ENCODE results near the gene LCK. TPM values are rescaled to one million over a fixed set of nuclear protein-coding genes. Genes with fewer than 3 reads are reported as not detected.

Gene LCK
- polyA plus RNA-seq, 1 donor from 2014 or later, result not detected

DNA sequence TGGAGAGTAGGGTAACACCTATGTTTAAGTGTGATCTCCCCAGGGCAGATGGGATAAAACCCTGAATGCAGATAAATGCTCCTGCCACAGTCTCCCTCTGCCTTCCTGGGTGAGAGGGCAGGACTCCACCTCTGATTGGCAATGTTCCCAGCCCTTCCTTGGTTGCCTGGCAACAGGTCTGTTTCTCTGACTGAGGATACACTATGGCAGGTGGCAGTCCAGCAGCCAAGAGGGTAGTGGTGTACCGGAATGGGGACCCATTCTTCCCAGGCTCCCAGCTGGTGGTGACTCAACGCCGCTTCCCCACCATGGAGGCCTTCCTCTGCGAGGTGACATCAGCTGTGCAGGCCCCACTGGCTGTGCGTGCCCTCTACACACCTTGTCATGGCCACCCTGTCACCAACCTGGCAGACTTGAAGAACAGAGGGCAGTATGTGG, 42.2 kb upstream of the LCK start, which contains the start of gene DCDC2B:
Gene DCDC2B, plus strand, starts transcription at position 199 of the 438 bp plus-strand sequence. Its CDS starts 5 bp downstream, at position 204.
- no peaks in the 10 kb centered on the region for H4K20me1 ChIP-seq (ENCODE audit: insufficient read depth)
- H3K9me3 ChIP-seq (ENCODE audit: low read length), result no peaks in the 10 kb centered on the region
- H3K9ac ChIP-seq (ENCODE audit: low read length), result no peak within 1 kb of the TSS
- no peak within 1 kb of the TSS for H3K27ac ChIP-seq (ENCODE audit: low read length)
- TF ChIP-seq MXI1 (conservative IDR thresholded peaks at IDR 0.05; ENCODE audit: poor library complexity, severe bottlenecking), result no peak
- TF ChIP-seq, protein P1, sequence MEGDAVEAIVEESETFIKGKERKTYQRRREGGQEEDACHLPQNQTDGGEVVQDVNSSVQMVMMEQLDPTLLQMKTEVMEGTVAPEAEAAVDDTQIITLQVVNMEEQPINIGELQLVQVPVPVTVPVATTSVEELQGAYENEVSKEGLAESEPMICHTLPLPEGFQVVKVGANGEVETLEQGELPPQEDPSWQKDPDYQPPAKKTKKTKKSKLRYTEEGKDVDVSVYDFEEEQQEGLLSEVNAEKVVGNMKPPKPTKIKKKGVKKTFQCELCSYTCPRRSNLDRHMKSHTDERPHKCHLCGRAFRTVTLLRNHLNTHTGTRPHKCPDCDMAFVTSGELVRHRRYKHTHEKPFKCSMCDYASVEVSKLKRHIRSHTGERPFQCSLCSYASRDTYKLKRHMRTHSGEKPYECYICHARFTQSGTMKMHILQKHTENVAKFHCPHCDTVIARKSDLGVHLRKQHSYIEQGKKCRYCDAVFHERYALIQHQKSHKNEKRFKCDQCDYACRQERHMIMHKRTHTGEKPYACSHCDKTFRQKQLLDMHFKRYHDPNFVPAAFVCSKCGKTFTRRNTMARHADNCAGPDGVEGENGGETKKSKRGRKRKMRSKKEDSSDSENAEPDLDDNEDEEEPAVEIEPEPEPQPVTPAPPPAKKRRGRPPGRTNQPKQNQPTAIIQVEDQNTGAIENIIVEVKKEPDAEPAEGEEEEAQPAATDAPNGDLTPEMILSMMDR (IDR thresholded peaks at IDR 0.05; ENCODE audit: poor library complexity, severe bottlenecking), result no peak
- TF ChIP-seq POLR2AphosphoS5 (IDR thresholded peaks at IDR 0.05), result no peak
- TF ChIP-seq, protein P2, sequence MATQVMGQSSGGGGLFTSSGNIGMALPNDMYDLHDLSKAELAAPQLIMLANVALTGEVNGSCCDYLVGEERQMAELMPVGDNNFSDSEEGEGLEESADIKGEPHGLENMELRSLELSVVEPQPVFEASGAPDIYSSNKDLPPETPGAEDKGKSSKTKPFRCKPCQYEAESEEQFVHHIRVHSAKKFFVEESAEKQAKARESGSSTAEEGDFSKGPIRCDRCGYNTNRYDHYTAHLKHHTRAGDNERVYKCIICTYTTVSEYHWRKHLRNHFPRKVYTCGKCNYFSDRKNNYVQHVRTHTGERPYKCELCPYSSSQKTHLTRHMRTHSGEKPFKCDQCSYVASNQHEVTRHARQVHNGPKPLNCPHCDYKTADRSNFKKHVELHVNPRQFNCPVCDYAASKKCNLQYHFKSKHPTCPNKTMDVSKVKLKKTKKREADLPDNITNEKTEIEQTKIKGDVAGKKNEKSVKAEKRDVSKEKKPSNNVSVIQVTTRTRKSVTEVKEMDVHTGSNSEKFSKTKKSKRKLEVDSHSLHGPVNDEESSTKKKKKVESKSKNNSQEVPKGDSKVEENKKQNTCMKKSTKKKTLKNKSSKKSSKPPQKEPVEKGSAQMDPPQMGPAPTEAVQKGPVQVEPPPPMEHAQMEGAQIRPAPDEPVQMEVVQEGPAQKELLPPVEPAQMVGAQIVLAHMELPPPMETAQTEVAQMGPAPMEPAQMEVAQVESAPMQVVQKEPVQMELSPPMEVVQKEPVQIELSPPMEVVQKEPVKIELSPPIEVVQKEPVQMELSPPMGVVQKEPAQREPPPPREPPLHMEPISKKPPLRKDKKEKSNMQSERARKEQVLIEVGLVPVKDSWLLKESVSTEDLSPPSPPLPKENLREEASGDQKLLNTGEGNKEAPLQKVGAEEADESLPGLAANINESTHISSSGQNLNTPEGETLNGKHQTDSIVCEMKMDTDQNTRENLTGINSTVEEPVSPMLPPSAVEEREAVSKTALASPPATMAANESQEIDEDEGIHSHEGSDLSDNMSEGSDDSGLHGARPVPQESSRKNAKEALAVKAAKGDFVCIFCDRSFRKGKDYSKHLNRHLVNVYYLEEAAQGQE (IDR thresholded peaks at IDR 0.05; ENCODE audit: borderline replicate concordance), result no peak
- no peak for TF ChIP-seq SMC3 (conservative IDR thresholded peaks at IDR 0.05; ENCODE audit: poor library complexity)
- TF ChIP-seq RAD21 (conservative IDR thresholded peaks at IDR 0.05), result no peak
- TF ChIP-seq TAF1 (IDR thresholded peaks at IDR 0.05; ENCODE audit: low read depth), result no peak
- no peak for TF ChIP-seq EZH2 (IDR thresholded peaks at IDR 0.05; ENCODE audit: borderline replicate concordance, insufficient read depth, low read length, poor library complexity, severe bottlenecking)
- TF ChIP-seq EP300 (conservative IDR thresholded peaks at IDR 0.05; ENCODE audit: poor library complexity, severe bottlenecking), result no peak
- peaks cover 7% of the 10 kb centered on the region for H3K79me2 ChIP-seq (replicated peaks; ENCODE audit: insufficient read depth, low read length)
- no peak within 1 kb of the TSS for H3K4me3 ChIP-seq (ENCODE audit: low read length)
- no peaks in the 10 kb centered on the region for H3K36me3 ChIP-seq (ENCODE audit: insufficient read depth, low read length)
- no peak within 1 kb of the TSS for H3K4me2 ChIP-seq (ENCODE audit: low read length)
- no peaks in the 10 kb centered on the region for H3F3A ChIP-seq (ENCODE audit: insufficient read depth, low read length, poor library complexity, severe bottlenecking)
- no peaks in the 10 kb centered on the region for H3K27me3 ChIP-seq (ENCODE audit: insufficient read depth, low read depth, low read length)
- H2AFZ ChIP-seq (ENCODE audit: low read depth, low read length), result no peak within 1 kb of the TSS
- H3K9me2 ChIP-seq (ENCODE audit: insufficient read depth, low read length), result no peaks in the 10 kb centered on the region

DNA sequence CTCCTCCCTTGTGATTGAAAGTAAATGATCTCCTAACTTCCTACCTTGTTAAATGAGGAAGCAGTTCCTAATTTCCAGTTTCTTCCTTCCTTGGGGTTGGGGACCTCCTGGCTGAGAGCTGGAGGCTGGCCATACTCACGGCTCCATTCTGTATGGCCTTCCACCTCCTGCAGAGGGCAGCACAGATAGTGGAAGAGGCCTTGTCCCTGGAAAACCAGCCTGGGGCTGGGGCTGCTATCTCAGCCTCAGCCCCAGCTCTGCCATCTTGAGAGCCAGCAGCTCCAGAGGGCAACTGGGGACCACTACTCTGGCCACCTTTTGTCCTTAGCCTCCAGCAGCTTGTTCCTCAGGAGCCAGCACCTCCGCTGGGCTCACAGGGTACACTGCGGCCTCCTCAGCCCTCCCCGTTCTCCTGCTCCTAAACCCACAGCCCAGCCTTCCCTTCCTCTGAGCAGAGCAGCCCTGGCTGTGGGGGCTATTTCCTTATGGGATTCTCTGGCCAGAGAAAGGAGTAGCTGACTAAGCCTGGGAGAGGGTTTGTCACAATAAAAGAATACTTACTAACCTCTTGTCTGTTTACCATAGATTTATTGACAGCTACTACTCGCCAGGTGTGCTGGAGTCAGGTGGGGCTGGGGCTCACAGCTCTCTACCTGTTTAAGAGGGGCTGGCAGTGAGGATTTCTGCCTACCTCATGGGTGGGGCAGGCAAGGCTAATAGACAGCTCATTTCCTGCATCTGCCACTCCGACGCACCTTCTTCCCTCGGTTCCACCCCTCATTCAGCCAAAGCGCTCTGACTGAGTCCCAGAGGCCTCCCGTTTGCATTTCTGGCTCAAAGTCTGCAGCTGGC, 35.2 kb upstream of the LCK start:
- no peak overlapping the region for H3K27ac ChIP-seq (ENCODE audit: low read length)
- peaks cover 4% of the 10 kb centered on the region for H3K79me2 ChIP-seq (replicated peaks; ENCODE audit: insufficient read depth, low read length)
- H3K4me3 ChIP-seq (ENCODE audit: low read length), result no peak overlapping the region
- H2AFZ ChIP-seq (ENCODE audit: low read depth, low read length), result no peak overlapping the region
- no peaks in the 10 kb centered on the region for H3K9me3 ChIP-seq (ENCODE audit: low read length)
- H3F3A ChIP-seq (ENCODE audit: insufficient read depth, low read length, poor library complexity, severe bottlenecking), result no peaks in the 10 kb centered on the region
- H3K4me2 ChIP-seq (ENCODE audit: low read length), result no peak overlapping the region
- H3K9me2 ChIP-seq (ENCODE audit: insufficient read depth, low read length), result no peaks in the 10 kb centered on the region
- H3K36me3 ChIP-seq (ENCODE audit: insufficient read depth, low read length), result peaks cover 5% of the 10 kb centered on the region
- no peaks in the 10 kb centered on the region for H3K27me3 ChIP-seq (ENCODE audit: insufficient read depth, low read depth, low read length)
- H3K9ac ChIP-seq (ENCODE audit: low read length), result no peak overlapping the region
- TF ChIP-seq, protein P1 (IDR thresholded peaks at IDR 0.05; ENCODE audit: poor library complexity, severe bottlenecking), result peak; percentile 73
- TF ChIP-seq, protein P2 (IDR thresholded peaks at IDR 0.05; ENCODE audit: borderline replicate concordance), result no peak
- peak; percentile 67 for TF ChIP-seq RAD21 (conservative IDR thresholded peaks at IDR 0.05)
- TF ChIP-seq EP300 (conservative IDR thresholded peaks at IDR 0.05; ENCODE audit: poor library complexity, severe bottlenecking), result no peak
- peak; percentile 61 for TF ChIP-seq SMC3 (conservative IDR thresholded peaks at IDR 0.05; ENCODE audit: poor library complexity)
- no peak for TF ChIP-seq TAF1 (IDR thresholded peaks at IDR 0.05; ENCODE audit: low read depth)
- no peak for TF ChIP-seq EZH2 (IDR thresholded peaks at IDR 0.05; ENCODE audit: borderline replicate concordance, insufficient read depth, low read length, poor library complexity, severe bottlenecking)
- no peak for TF ChIP-seq MXI1 (conservative IDR thresholded peaks at IDR 0.05; ENCODE audit: poor library complexity, severe bottlenecking)
- no peak for TF ChIP-seq POLR2AphosphoS5 (IDR thresholded peaks at IDR 0.05)
- H4K20me1 ChIP-seq (ENCODE audit: insufficient read depth), result no peaks in the 10 kb centered on the region
